ENCODE results near the gene FOS. TPM values are rescaled to one million over a fixed set of nuclear protein-coding genes. Genes with fewer than 3 reads are reported as not detected.

FOS gene
- total and polyA plus RNA-seq, 2 of the 8 experiments (the other 6 are each of a cell fraction or from before 2014, with no cell fraction given) = 50.2 to 51.8 TPM

GRCh38 chr14:75280831-75281653 lies 2.4 kb downstream of the FOS start (continued):
- TF ChIP-seq SP2 (IDR thresholded peaks at IDR 0.05; ENCODE audit: low read length) = no peak
